ENCODE data around the gene FGF22. TPM values are rescaled to one million over a fixed set of nuclear protein-coding genes. Genes with fewer than 3 reads are reported as not detected.

Gene FGF22
- total and polyA plus RNA-seq, 3 donors from 2014 or later: 1.8 to 3.1 (median 2.6) TPM

GRCh38 chr19:688214-688613 is 48.5 kb downstream of the FGF22 start:
- Histone ChIP-seq H3K4me1 (no peaks in the 10 kb centered on the region), H3K4me3 (no peak overlapping the region), H3K27ac (no peak overlapping the region), H3K36me3 (ENCODE audit: low read depth, missing control alignments) (no peaks in the 10 kb centered on the region), H3K9me3 (no peaks in the 10 kb centered on the region), H3K27me3 (no peaks in the 10 kb centered on the region)
- intact Hi-C loops (cut with DNase I; ENCODE audit: low total_unique reads): no loop called here
- TF ChIP-seq POLR2A (IDR thresholded peaks at IDR 0.05) (no peak), CTCF (IDR thresholded peaks at IDR 0.05) (no peak)
- DNase-seq: no peak
- 46 to 70% methylated on average over 15 of the region's 15 CpGs for WGBS, 2 donors

GRCh38 chr19:688992-689391 is 49.3 kb downstream of the FGF22 start:
- 78 to 91% methylated on average over 17 of the region's 17 CpGs for WGBS, 2 donors
- TF ChIP-seq POLR2A (IDR thresholded peaks at IDR 0.05) (no peak), CTCF (IDR thresholded peaks at IDR 0.05) (no peak)
- Histone ChIP-seq H3K27ac (no peak overlapping the region), H3K4me1 (no peaks in the 10 kb centered on the region), H3K27me3 (no peaks in the 10 kb centered on the region), H3K4me3 (no peak overlapping the region), H3K9me3 (no peaks in the 10 kb centered on the region), H3K36me3 (ENCODE audit: low read depth, missing control alignments) (no peaks in the 10 kb centered on the region)
- intact Hi-C loops (cut with DNase I; ENCODE audit: low total_unique reads): no loop called here
- DNase-seq: no peak

- no peak for DNase-seq
- no peaks in the 10 kb centered on the region for H3K9me3 ChIP-seq
- no peaks in the 10 kb centered on the region for H3K4me1 ChIP-seq
- no peaks in the 10 kb centered on the region for H3K36me3 ChIP-seq (ENCODE audit: low read depth, missing control alignments)
- no peak overlapping the region for H3K27ac ChIP-seq
- intact Hi-C loops (cut with DNase I; ENCODE audit: low total_unique reads): no loop called here
- TF ChIP-seq CTCF (IDR thresholded peaks at IDR 0.05) (no peak), POLR2A (IDR thresholded peaks at IDR 0.05) (no peak)
- H3K27me3 ChIP-seq: no peaks in the 10 kb centered on the region
- H3K4me3 ChIP-seq: no peak overlapping the region
- WGBS, 2 donors: 67 to 89% methylated on average over 10 to 18 of the region's 18 CpGs
These were observed 50.5 kb downstream of the FGF22 start for GRCh38 chr19:690203-690602.

Other genes with a start within 250 kb of the FGF22 start
- 1 to 10 TPM; 5.3 to 5.4 TPM for gene C2CD4C, start 230.7 kb upstream of the FGF22 start, total RNA-seq
- 0.88 TPM for gene C2CD4C, start 230.7 kb upstream of the FGF22 start, polyA plus RNA-seq (ENCODE audit: insufficient read depth, low read depth, low replicate concordance)
- 10 to 100 TPM; 57.8 to 67.3 TPM for gene SHC2, start 178.8 kb upstream of the FGF22 start, total RNA-seq
- 26.7 TPM for gene SHC2, start 178.8 kb upstream of the FGF22 start, polyA plus RNA-seq (ENCODE audit: insufficient read depth, low read depth, low replicate concordance)
- gene MADCAM1, start 143.4 kb upstream of the FGF22 start, total RNA-seq: 1 to 10 TPM; 2.2 to 2.3 TPM
- gene MADCAM1, start 143.4 kb upstream of the FGF22 start, polyA plus RNA-seq (ENCODE audit: insufficient read depth, low read depth, low replicate concordance): 1.6 TPM
- gene TPGS1, start 132.4 kb upstream of the FGF22 start, total RNA-seq: 100 to 1,000 TPM in 1 of 2 donors, 10 to 100 TPM in 1; 98.5 to 104 TPM
- 5.4 TPM for gene TPGS1, start 132.4 kb upstream of the FGF22 start, polyA plus RNA-seq (ENCODE audit: insufficient read depth, low read depth, low replicate concordance)
- 100 to 1,000 TPM; 205 to 249 TPM for gene CDC34, start 108.1 kb upstream of the FGF22 start, total RNA-seq
- gene CDC34, start 108.1 kb upstream of the FGF22 start, polyA plus RNA-seq (ENCODE audit: insufficient read depth, low read depth, low replicate concordance): 149 TPM
- gene GZMM, start 95.8 kb upstream of the FGF22 start, total RNA-seq: 1 to 10 TPM in 1 of 2 donors, under 1 TPM in 1; 0.31 to 1.4 TPM
- 2.2 TPM for gene GZMM, start 95.8 kb upstream of the FGF22 start, polyA plus RNA-seq (ENCODE audit: insufficient read depth, low read depth, low replicate concordance)
- 1,000 to 10,000 TPM; 1,391 to 1,458 TPM for gene BSG, start 67.3 kb upstream of the FGF22 start, total RNA-seq
- gene BSG, start 67.3 kb upstream of the FGF22 start, polyA plus RNA-seq (ENCODE audit: insufficient read depth, low read depth, low replicate concordance): 870 TPM
- gene HCN2, start 50.0 kb upstream of the FGF22 start, total RNA-seq: 10 to 100 TPM in 1 of 2 donors, 1 to 10 TPM in 1; 6.6 to 12.4 TPM
- gene HCN2, start 50.0 kb upstream of the FGF22 start, polyA plus RNA-seq (ENCODE audit: insufficient read depth, low read depth, low replicate concordance): 5.5 TPM
- 100 to 1,000 TPM; 116 to 137 TPM for gene POLRMT, start 6.3 kb upstream of the FGF22 start, total RNA-seq
- 178 TPM for gene POLRMT, start 6.3 kb upstream of the FGF22 start, polyA plus RNA-seq (ENCODE audit: insufficient read depth, low read depth, low replicate concordance)
- gene RNF126, start 23.3 kb downstream of the FGF22 start, total RNA-seq: 100 to 1,000 TPM; 148 to 158 TPM
- 107 TPM for gene RNF126, start 23.3 kb downstream of the FGF22 start, polyA plus RNA-seq (ENCODE audit: insufficient read depth, low read depth, low replicate concordance)
- gene FSTL3, start 36.5 kb downstream of the FGF22 start, total RNA-seq: 100 to 1,000 TPM; 343 to 397 TPM
- gene FSTL3, start 36.5 kb downstream of the FGF22 start, polyA plus RNA-seq (ENCODE audit: insufficient read depth, low read depth, low replicate concordance): 98.6 TPM
- gene PRSS57, start 55.6 kb downstream of the FGF22 start, total RNA-seq: not detected
- gene PRSS57, start 55.6 kb downstream of the FGF22 start, polyA plus RNA-seq (ENCODE audit: insufficient read depth, low read depth, low replicate concordance): not detected
- 10 to 100 TPM; 35.5 to 47.8 TPM for gene PALM, start 69.1 kb downstream of the FGF22 start, total RNA-seq
- 46.4 TPM for gene PALM, start 69.1 kb downstream of the FGF22 start, polyA plus RNA-seq (ENCODE audit: insufficient read depth, low read depth, low replicate concordance)
- gene MISP, start 111.2 kb downstream of the FGF22 start, total RNA-seq: 1 to 10 TPM; 1.1 to 3.1 TPM
- gene MISP, start 111.2 kb downstream of the FGF22 start, polyA plus RNA-seq (ENCODE audit: insufficient read depth, low read depth, low replicate concordance): 1.1 TPM
- gene PTBP1, start 157.6 kb downstream of the FGF22 start, total RNA-seq: 100 to 1,000 TPM; 168 to 196 TPM
- 116 TPM for gene PTBP1, start 157.6 kb downstream of the FGF22 start, polyA plus RNA-seq (ENCODE audit: insufficient read depth, low read depth, low replicate concordance)
- gene PLPPR3, start 182.1 kb downstream of the FGF22 start, total RNA-seq: 10 to 100 TPM; 16.9 to 20.1 TPM
- 2.7 TPM for gene PLPPR3, start 182.1 kb downstream of the FGF22 start, polyA plus RNA-seq (ENCODE audit: insufficient read depth, low read depth, low replicate concordance)
- gene AZU1, start 188.0 kb downstream of the FGF22 start, total RNA-seq: 1 to 10 TPM; 5.4 to 5.8 TPM
- gene AZU1, start 188.0 kb downstream of the FGF22 start, polyA plus RNA-seq (ENCODE audit: insufficient read depth, low read depth, low replicate concordance): 1.4 TPM
- gene PRTN3, start 201.1 kb downstream of the FGF22 start, total RNA-seq: 1 to 10 TPM; 1.0 to 1.8 TPM
- gene PRTN3, start 201.1 kb downstream of the FGF22 start, polyA plus RNA-seq (ENCODE audit: insufficient read depth, low read depth, low replicate concordance): not detected
- gene ELANE, start 212.4 kb downstream of the FGF22 start, total RNA-seq: under 1 TPM in 1 of 2 donors, not detected in 1; 0.74 TPM
- gene ELANE, start 212.4 kb downstream of the FGF22 start, polyA plus RNA-seq (ENCODE audit: insufficient read depth, low read depth, low replicate concordance): 0.50 TPM
- 100 to 1,000 TPM in 1 of 2 donors, 10 to 100 TPM in 1; 83.1 to 185 TPM for gene CFD, start 219.8 kb downstream of the FGF22 start, total RNA-seq
- gene CFD, start 219.8 kb downstream of the FGF22 start, polyA plus RNA-seq (ENCODE audit: insufficient read depth, low read depth, low replicate concordance): 84.3 TPM